GM04504 (cell line): ENCODE data around the gene MYNN.

Source experiments
- DNase-seq: peaks from one replicate; pipeline ENCODE4 v3.0.0-alpha.2; 2012; ENCODE audit warnings: low read depth

The MYNN gene

DNA sequence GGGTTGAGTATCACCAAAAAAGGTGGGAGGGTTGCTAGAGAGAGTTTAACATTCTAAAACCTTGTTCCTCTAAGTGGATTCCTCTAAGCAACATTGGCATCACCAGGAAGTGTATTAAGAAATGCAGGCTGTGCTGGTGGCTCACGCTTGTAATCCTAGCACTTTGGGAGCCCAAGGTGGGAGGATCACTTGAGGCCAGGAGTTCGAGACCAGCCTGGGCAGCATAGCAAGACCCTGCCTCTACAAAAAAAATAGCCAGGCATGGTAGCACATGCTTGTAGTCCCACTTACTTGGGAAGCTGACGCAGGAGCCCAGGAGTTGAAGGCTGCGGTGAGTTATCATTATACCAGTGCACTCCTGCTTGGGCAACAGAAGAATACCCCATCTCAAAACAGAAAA is 4.6 kb downstream of the MYNN start:
- no peak for DNase-seq

DNA sequence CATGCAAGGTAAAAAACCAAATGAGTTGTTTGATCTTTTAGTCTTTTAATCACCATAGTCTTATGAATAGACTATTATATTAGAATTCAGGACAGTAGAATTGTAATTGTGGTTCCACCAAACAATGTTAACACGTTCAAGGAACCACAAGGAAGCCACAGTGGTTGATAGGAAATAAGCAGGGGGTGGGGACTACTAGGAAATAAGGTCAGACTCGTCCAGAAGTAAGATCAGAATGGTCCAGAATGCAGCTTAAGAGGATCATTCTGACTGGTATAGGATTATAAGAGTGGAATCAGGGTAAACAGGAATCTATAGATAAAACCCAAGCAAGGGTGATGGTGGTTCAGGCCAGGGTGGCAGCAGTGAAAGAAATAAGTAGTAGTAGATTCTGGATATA is 7.5 kb downstream of the MYNN start:
- no peak for DNase-seq

DNA sequence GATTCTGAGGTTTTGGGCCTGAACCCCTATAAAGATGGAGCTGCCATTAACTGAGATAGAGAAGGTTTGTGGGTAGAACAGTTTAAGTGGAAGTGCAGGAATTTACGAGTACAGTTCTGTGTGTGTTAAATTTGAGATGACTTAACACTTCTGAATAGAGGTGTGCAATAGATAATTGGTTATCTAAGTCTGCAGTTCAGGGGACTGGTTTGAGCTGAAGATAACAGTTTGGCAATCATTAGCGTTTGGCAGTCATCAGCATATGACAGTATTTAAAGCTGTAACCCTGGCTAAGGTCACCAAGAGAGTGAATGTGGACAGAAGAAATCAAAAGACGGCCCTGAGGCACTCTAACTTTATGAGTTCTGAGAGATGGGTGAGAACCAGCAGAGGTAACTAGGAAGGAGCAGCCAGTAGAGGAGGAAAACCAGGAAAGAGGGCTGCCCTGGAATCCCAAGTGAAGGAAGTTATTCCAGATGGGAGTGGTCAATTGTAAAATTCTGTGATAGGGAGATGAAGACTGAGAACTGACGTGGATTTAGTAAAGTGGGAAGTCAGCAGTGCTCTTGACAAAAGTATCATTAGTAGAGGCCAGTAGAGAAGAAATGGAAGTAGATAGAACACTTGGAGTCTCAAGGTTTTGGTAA is 8.1 kb downstream of the MYNN start:
- DNase-seq = no peak

DNA sequence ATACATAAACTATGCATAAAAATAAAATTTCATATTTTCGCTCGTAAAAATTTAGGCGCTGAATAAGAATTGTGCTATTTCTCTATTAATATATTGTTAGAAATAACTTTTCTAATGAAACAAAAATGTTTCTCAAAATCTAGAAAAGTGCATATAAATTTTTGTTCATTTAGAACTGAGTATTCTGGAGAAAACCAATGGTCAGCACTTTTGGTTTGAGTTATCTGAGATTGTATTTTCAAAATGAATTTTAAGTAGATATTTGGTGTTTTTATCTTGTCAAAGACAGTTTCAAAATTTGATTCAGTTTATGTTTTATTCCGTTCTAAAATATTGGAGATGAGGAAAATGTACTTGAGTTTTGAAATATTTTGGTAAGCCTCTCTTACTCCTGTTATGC is 13.9 kb downstream of the MYNN start:
- no peak for DNase-seq

DNA sequence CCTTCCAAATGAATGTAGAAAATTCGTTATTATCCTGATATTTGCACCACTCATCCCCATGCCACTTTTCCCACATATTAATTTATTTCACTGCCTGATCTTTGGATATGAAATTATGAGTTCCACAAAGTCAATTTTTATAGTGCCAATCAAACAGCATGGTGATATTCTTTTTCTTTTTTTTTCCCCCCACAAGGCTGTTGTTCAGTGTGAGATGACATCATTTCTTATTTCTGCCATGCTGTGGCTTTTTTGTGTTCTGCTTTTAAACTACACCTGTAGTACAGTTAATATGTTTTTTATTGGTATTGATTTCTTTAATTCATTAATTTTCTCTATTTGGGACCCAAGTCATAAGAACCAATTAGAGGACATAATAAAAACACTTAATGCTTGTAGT is 14.6 kb downstream of the MYNN start:
- no peak for DNase-seq

DNA sequence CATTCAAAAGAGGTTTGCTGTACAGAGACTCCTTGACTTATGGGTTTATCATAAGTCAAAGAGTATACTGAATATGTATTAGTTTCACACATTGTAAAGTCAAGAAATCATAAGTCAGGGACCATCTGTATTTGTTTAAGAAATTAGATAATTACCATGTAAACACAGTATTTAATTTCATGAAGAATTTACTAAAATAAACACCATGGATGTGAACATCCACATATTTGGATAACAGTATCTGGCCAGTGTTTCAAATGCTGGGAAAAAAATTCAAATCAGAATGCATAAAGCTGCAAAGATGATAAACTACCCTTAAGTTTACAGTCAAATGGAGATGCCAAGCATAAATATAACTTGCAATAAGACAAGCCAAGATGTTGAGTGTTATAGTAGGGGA is 17.0 kb downstream of the MYNN start:
- no peak for DNase-seq

DNA sequence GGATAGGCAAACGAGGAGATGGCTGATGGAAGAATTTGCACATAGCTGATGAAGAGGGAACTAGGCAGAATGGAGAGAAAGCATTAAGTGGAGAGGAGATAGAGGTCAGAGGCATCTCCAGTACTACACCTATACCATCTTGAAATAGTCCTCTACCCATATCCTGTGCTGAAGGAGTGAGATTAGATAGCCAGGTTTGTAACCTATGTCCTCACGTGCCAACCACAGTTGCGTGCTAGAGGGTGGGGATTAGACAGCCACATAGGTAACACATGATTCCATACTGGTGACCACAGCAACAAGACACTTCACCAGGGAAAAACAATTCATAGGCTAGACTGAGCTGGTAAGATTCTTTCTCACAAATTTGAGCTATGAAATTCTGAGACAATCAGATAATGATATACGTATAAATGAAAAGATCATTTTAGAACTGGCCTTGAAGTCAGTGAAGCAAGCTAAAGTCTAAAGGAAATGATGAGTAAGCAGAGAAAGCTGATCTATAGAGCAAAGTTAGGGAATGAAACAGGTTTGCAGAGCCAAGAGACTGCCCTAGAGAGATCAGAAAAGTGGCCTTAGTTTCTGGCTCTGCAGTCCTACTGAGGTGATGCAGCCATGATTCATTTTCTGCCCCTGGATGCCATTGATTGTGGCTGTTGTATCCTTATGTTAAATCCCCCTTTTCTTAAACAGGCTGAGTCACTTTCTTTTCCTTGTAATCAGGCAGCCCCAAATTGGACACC is 17.7 kb downstream of the MYNN start:
- no peak for DNase-seq

DNA sequence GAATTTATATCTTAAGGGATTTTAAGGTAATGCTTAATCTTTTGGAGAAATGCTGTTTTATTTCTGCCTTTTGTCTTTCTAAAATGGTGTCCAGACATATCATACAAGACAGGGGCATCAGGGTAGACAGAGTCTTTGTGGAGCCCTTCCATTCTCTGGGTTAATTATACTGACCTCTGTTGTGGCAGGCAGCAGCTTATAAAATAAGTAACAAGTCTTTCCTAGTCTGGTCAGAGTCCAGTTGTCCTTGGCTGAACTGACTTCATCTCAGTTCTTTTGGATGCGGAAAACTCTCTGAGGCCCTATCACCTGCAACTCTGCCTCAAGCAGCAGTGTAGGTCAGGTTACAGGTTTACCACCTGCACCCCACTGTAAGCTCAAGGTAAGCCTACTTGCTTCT is 19.2 kb downstream of the MYNN start:
- DNase-seq = no peak

DNA sequence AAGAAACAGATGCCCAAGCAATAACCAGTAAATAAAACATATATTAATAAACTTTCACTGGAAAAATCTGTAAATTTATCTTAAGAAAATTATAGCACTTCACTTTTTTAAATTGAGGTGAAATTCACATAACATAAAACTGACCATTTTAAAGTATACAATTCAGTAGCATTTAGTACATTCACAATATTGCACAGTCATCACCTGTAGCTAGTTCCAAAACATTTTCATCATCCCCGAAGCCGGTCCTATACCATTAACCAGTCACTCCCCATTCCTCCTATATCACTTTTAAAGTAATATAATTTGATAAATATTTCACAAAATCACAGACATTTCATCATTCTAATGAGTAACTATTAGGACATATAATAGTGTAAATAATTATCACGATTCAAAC is 31.5 kb downstream of the MYNN start:
- DNase-seq = no peak

DNA sequence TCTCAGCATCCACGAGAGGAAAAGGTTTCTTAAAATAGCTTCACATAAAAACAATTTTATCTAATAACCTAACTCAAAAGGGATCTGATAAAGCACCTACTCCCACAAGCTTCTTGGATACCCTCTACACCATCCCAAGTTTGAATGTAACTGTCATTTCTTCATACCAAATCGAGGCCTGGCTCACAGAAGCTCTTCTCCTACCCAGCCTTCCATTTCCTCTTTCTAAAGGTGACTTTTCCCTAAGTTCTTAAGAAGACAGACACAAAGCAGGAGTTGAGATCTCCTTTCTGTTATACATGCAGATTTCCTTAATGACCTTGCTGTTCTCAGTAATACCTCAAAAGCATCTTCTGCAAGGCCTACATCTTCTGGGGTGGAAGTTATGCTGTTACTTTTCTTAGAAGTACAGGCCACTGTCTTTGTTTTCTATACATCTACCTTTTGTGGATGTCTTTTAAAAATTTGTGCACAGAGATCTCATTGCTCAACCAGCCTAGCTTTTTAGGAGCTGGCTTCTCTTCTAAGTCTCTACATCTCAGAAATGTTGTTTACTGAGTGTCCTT is 36.1 kb downstream of the MYNN start:
- no peak for DNase-seq

DNA sequence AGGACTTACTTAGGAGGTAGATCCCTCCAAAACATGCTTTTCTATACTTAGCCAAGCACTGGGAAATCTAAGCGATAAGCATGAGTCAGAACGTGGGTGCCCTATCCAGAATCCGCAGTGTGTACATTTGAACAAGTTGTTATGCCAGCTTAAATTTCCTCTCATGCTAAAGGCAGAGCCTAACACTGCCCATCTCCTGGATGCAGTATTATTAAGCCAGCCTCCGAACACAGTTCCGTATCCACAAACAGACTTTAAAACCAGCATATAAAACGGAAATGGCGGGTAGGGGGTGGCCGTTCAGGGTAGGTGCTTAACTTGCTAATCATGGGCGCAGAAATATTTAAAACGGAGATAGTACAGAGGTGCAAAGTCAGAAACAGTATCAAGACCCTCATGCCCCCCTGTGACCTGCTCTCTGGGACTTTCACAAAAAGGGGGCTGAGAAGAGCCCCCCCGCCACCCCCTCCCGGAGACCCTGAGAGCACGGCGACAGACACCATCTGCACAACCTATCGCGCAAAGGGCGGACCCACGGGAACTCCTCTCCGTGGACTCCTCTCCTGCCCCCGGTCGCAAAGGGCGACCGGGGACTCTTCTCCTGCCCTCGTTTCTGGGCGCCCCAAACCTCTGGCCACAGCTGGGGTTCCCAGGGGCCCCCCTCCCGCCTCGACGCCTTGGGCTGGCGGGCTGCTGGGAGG is 38.6 kb downstream of the MYNN start:
- DNase-seq = peak; percentile 13

DNA sequence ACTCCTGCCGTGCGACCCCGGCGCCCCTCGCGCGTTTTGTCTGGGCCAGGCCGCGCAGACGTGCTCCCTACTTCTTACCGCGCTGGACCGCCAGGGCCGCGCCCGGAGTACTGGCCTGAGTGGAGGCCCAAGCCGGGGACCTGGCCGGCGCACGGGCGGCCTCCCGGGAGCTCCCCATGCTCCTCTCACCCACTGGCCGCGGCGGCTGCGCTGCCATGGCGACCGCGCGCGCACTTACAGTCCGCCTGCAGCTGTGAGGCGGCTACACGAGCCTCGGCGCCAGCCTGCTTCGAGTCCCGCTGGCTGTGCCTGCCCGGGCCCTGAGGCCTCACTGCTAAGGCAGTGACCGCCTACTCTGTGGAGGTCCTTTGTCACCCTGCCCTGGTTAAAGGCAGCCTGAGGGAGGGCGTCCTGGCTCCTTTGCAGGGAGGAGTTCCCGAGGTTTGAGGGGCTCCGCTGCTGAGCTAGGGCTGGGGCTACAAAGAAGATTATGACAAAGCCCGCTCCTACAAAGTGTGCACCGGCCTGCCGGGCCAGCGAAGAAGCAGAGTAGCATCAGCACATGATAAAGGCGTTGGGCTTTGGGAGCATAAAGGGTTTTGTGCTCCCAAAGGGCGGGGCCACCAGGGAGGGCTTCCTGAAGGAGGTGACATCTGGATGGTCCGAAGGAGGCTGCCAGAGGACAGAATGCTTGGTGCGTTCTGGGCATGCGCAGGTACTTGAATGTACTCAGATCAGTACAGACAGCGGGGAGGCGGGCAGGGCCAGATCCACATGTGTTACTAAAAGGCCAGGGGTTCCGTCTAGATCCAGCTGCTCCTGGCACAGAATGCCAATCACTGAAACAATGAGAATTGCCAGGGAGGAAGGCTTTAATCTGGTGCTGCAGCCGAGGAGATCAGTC is 39.4 kb downstream of the MYNN start, which contains the start of the genes LRRC34 and LRRIQ4:
Gene LRRC34, minus strand, starts transcription at position 573 of the 904 bp plus-strand sequence. Its CDS starts 356 bp downstream, at position 217.
Gene LRRIQ4, plus strand, starts transcription at position 539 of the 904 bp plus-strand sequence. CDS start 9,052 bp downstream, outside the sequence.
- peak; percentile 59 for DNase-seq

DNA sequence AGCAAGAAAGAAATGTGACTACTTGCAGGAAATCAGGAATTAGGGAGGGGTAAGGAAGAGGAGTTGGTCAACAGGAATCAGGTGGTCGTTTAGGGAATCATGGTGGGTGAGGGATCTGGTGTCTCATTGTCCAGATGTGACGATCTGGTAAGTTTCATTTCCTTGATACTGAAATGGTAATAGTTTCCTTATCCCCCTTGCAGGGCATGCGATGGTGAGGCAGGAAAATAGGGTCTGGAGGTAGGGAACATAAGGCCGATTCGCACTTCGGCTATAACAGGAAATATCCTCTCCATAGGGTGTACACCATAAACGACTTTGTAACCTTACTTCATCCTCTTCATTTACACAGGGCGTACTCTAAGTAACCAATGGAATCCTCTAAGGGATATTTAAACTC is 40.1 kb downstream of the MYNN start:
- no peak for DNase-seq

DNA sequence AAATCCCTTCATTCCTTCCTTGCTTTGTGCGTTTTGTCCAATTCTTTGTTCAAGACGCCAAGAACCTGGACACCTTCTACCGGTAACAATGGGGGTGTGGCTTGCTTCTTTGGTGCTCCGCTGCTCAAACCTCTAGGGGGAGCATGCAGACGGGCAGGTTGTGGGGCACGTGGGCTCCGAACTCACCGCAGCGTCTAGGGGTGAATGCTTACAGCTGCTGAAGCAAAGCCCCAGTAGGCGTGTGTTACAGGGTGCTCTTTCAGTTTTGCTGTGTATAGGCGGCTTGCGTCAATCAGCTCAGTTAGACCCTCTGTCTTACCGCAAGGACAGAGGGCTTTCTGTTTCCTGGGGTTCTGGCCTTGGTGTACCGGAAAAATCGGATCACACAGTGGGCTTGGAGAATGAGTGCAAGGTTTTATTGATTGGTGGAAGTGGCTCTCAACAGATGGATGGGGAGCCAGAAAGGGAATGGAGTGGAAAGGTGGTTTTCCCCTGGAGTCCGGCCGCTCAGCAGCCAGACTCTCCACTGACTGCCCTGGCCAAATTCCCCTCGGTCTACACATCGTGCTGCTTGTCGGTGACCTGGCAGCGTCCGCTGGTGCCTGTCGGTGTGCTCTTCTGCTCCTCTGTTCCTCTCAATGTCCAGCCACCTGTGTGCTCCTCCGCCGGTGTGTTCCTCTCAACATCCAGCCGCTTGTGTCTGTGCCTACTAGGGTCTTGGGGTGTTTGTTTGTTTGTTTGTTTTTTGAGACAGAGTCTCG is 40.7 kb downstream of the MYNN start:
- no peak for DNase-seq

DNA sequence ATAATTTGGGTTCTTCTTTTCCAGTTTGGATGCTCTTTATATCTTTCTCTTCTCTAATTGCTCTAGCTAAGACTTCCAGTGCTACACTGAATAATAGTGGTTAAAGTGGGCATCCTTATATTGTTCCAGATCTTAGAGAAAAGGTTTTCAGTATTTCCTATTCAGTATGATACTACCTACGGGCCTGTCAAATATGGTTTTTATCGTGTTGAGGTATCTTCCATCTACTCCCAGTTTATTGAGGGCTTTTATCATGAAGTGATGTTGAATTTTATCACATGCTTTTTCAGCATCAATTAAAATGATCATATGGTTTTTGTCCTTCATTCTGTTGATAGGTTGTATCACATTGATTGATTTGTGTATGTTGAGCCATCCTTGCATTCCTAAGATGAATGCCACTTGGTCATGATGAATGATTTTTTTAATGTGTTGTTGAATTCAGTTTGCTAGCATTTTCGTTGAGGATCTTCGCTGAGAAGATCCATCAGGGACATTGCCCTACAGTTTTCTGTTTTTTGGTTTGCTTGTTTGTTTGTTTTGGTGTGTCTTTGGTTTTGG is 42.5 kb downstream of the MYNN start:
- no peak for DNase-seq

DNA sequence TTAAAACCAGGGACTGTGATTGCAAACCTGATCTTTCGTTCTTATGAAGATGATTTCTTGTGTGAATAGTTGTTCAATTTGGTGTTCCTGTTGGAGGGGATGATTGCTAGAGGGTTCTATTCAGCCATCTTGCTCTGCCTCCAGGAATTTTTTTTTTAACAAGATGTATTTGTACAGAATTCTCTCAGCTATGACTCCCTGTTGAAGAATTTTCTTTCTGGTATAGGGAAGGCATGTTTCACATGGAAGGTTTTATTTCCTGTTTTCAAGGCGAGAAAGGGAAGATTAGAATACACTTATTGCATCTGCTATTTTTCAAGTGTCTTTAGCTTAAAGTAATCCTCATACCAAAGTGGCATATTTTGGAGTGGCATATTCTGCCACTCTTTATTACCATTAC is 45.1 kb downstream of the MYNN start:
- DNase-seq = no peak

DNA sequence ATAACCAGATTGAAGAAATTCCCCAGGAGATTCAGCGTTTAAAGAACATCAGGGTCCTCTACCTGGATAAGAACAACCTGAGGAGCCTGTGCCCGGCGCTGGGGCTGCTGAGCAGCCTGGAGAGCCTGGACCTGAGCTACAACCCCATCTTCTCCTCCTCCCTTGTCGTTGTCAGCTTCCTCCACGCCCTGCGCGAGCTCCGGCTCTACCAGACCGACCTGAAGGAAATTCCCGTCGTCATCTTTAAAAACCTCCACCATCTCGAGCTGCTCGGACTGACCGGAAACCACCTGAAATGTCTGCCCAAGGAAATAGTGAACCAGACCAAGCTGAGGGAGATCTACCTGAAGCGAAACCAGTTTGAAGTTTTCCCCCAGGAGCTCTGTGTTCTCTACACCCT is 48.9 kb downstream of the MYNN start:
- DNase-seq = no peak

DNA sequence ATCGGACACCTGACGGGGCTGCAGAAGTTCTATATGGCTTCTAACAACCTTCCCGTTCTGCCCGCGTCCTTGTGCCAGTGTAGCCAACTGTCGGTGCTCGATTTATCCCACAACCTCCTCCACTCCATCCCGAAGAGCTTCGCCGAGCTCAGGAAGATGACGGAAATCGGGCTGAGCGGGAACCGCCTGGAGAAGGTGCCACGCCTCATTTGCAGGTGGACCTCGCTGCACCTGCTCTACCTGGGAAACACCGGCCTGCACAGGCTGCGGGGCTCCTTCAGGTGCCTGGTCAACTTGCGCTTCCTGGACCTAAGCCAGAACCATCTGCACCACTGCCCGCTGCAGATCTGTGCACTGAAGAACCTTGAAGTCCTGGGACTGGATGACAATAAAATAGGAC is 49.3 kb downstream of the MYNN start:
- no peak for DNase-seq

DNA sequence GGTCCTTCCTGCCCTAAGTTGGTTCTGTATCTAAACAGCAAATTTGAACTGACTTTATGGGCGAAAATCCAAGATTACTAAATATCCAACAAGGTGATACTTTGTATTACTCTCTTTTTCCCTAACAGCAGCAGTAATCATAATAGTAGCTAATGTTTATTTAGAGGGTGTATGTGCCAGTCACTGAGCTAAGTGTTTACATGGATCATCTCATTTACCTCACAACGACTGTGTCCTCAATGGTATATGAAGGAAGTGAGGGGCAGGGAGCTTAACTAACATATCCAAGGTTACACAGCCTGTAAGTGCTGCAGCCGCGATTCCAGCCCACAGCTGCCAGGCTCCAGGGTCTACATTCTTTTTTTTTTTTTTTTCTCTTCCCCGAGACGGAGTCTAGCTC is 49.8 kb downstream of the MYNN start:
- DNase-seq = no peak

DNA sequence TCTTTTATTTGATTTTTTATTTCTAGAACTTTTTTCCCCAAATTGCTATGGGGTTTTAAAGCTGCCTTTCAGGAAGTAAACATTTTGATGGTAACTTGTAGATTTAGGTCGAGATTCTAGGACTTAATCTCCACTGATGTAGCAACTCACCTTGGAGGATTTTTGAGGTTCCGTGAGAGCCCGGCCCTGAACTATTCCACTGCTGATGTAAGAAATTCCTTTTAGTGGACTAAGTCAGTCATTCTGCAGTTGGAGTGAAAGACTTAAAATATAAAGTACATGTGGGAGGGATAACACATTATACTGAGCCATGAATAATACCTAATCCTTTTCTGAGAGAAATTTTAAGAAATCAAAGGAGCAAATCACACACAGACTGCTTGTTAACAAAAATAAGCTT is 52.1 kb downstream of the MYNN start:
- no peak for DNase-seq

DNA sequence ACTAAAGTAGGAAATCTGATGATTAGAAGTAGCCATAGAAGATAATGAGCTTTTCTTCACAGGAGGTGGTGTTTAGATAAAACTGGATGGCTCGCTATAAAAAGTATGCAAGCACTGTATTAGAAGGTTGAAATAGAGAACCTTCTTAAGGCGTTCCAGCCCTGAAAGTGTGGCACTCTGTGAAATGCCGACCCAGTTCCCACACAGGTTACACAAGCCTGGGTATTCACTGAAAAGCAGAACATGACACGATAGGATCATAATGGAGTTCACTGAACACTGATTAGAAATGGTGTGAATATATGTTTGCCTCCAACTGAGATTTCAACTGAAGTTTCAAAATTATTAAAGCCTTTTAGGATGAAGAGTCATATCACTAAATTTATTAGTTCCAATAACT is 54.5 kb downstream of the MYNN start:
- no peak for DNase-seq
